HG03196 (cell line): Measurements from ENCODE around the gene DDI2.
"Not testable (repeated sequence)": the region's sequence is repeated elsewhere in the genome, so short reads cannot be mapped to it uniquely, and the experiment has no call there.

Experiments
- ATAC-seq: cut with Tn5 transposase; IDR thresholded peaks from one replicate; pipeline ENCODE4 v1.9.1; 2021; ENCODE audit not compliant: unreplicated experiment

The DDI2 gene

DNA sequence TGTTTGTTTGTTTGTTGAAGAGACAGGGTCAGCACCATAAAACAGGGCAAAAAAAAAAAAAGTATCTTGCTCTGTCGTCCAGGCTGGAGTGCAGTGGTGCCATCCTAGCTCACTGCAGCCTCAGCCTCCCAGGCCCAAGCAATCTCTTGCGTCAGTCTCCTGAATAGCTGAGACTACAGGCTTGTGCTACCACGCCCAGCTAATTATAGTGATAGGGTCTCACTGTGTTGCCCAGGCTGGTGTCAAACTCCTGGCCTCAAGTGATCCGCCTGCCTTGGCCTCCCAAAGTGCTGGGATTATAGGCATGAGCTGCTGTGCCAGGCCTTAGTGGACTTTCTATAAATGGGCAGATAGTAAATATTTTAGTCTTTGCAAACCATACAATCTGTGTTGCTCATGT lies 19.2 kb downstream of the DDI2 start:
- ATAC-seq = no peak

GRCh38 chr1:15637826-15638225 lies 20.6 kb downstream of the DDI2 start:
- ATAC-seq = no peak

DNA sequence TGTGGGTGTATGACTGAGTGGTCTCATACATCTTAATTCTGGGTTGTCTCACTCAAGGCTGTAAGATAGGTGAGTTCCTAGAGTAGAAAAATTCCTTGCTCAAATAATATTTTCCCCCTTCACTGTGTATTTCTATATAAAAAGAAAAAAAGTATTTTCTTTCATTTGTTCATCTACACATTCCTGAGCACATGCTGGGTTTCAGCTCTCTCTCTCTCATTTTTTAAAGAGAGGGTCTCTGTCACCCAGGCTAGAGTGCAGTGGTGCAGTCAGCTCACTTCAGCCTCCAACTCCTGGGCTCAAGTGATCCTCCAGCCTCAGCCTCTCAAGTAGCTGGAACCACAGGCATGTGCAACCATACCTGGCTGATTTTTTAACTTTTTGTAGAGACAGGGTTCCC lies 22.0 kb downstream of the DDI2 start:
- no peak for ATAC-seq

DNA sequence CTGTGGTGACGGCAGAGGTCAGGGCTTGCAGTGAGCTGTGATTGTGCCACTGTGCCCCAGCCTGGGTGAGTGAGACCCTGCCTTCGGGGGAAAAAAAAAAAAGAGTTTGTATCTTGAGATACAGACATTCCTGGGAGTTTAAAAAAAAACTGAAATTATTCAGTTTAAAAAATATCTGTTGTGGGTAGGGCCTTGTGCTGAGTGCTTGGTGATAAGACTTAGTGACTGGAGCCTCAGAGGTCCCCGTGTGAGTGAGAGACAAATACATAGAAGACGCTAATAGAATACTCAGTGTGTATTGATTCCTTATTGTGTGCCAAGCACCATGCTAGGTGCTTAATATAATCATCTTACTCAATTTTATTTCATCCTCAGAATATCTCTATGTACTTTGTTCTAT lies 22.7 kb downstream of the DDI2 start:
- no peak for ATAC-seq

DNA sequence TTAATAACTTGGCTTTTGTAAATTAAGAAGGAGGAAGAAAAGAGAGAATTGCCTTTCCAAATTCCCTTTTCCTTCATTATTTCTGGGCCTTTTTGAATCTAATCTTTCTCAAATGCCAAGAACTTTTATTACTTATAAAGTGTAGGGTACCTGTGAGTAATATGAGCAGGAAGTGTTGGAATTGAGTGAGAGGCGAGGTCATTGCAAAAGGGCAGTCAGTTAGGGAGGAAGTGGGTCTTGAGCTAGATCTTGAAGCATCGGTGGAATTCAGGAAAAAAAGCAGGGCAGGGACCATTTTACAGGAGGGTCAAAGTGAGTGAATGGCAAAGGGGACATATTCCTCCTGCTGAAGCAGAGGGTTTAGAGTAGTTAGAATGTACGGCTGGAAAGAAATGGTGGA lies 23.4 kb downstream of the DDI2 start:
- ATAC-seq = no peak

- ATAC-seq = no peak
These were observed 32.7 kb downstream of the DDI2 start for GRCh38 chr1:15649937-15650336.

DNA sequence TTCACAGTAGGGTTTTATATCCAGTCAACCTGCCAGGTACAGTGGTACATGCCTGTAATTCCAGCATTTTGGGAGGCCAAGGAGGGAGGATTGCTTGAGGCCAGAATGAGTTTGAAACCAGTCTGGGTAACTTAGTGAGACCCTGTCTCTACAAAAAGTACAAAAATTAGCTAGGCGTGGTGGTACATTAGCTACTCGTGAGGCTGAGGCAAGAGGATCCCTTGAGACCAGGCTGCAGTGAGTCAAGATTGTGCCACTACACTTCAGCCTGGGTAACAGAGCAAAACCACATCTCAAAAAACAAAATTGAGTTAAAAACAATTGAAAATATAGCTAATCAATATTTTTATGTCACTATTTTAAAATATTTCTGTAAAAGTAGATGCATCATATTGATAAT lies 33.2 kb downstream of the DDI2 start:
- ATAC-seq = no peak

GRCh38 chr1:15652130-15652529 lies 34.9 kb downstream of the DDI2 start:
- ATAC-seq = not testable (repeated sequence)

GRCh38 chr1:15654091-15654690 lies 36.9 kb downstream of the DDI2 start:
- ATAC-seq = no peak

DNA sequence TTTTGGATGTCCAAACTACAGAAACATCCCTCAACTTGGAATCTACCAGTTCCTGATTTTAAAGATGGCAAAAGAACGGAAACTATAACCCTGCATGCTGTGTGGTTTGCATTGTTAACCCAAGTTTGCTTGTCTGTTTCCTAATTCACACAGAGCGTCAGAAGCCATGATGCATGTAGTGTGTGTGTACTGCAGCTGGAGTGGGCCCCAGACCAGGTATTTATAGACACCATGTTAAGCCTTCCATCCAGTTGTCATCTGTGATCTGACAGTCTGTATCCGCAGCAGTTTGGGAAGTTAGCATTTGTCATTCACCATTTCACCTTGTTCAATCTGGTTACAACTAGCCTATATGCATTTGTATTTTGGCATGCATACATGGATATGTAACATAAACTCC lies 39.2 kb downstream of the DDI2 start:
- ATAC-seq = no peak

- ATAC-seq = no peak
These were observed 39.8 kb downstream of the DDI2 start for GRCh38 chr1:15657021-15657420.

DNA sequence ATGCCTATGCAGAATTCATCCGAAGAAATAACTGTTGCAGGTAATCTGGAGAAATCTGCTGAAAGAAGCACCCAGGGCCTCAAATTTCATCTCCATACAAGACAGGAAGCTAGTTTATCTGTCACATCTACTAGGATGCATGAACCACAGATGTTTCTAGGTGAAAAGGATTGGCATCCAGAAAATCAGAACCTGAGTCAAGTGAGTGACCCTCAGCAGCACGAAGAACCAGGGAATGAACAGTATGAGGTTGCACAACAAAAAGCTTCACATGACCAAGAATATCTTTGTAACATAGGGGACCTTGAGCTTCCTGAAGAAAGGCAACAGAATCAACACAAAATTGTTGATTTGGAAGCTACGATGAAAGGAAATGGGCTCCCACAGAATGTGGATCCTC lies 42.9 kb downstream of the DDI2 start:
- ATAC-seq = no peak

- no peak for ATAC-seq
These were observed 45.2 kb downstream of the DDI2 start for GRCh38 chr1:15662477-15662876.

DNA sequence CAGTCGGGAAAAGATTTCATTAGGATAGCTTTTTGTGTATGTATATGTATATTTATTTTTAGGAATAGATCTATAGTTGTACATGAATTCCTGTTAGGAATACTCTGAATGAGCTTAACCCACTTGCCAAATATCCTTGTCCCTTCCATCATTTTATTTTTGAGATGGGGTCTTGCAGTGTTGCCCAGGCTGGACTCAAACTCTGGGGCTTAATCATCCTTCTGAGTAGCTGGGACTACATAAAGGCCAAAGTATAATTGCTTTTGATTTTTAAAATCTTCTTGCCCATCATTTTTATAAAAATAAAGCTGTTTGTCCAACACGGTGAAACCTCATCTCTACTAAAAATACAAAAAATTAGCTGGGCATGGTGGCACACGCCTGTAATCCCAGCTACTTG lies 46.7 kb downstream of the DDI2 start:
- no peak for ATAC-seq

DNA sequence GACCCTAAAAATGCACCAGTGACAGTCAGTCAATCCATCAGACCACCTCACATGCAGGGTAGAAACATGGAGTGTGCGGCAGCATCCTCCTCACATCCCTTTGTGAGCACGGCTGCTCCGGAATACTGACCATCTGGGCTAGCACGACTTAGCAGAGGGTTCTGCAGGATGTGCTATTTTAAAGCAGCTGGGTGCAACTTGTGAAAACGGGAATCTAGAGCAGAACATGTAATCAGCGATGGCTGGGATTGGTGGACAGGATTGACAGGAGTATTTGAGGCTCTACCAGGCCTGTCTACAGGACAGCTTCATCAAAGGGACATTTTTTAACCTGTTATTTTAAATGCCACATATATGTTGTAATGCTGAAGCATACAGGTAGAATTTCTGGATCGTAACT lies 50.1 kb downstream of the DDI2 start:
- no peak for ATAC-seq

- ATAC-seq = no peak
These were observed 51.0 kb downstream of the DDI2 start for GRCh38 chr1:15668089-15668754.

DNA sequence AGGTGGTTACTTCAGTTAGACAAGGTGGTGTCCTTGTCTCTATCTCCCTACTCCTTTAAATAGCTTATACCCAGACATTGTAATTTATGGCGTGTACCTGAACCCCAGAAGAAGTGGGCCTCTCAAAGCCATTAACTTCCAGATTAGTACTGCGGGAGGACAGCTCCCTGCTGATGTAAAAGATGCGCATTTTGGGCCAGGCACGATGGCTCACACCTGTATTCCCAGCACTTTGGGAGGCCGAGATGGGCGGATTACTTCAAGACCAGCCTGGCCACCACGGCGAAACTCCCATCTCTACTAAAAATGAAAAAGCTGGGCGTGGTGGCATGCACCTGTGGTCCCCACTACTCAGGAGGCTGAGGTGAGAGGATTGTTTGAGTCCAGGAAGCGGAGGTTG lies 51.8 kb downstream of the DDI2 start:
- no peak for ATAC-seq

- no peak for ATAC-seq
These were observed 52.6 kb downstream of the DDI2 start for GRCh38 chr1:15669864-15670263.

DNA sequence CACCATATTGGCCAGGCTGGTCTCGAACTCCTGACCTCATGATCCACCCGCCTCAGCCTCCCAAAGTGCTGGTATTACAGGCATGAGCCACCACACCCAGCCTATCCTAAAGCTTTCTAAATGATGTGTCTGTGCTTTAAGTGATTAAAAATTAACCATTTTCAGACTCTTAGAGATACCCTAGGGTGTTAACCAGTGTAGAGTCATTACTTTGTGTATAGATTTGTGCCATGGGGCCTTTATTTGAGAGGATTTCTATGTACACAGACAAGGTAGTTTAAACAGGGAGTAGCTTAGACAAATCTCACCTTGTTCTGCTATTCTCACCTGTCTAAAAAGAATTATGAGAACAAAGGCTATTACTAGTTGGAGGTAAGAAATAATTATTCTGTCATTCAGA lies 54.2 kb downstream of the DDI2 start:
- no peak for ATAC-seq

DNA sequence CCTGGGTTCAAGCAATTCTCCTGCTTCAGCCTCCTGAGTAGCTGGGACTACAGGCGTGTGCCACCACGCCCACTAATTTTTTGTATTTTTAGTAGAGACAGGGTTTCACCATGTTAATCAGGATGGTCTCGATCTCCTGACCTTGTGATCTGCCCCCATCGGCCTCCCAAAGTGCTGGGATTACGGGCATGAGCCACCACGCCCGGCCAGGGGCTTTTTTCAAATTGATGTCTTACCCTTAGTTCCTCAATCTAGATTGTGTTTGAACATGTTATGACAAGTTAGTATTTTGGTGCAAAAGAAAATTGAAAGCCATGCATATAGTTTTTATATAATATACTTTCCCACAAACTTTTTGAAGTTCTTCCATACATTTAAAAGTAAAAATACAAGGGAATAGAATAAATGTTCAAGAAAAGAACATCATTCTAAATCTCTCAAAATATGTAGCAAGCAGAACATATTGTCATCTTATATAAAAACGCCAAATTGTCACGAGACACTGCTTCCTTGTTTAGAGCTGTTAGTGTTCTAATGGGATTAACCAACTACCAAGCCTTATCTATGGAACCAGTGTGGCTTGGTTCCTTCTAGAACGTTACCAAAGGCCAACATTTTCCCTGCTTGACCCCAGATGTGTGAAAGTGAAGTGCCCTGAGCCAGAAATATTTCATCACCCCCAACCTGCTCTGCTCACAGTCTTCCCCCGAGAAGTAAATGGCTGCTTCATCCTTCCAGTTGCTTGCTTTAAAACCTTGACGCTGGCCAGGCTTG lies 57.3 kb downstream of the DDI2 start:
- ATAC-seq = no peak

- no peak for ATAC-seq
These were observed 58.8 kb downstream of the DDI2 start for GRCh38 chr1:15676010-15676409.
